ENCODE data around the gene KCNT1. TPM values are rescaled to one million over a fixed set of nuclear protein-coding genes. Genes with fewer than 3 reads are reported as not detected.

KCNT1 gene
- total and polyA plus RNA-seq, 2 experiments from 2014 or later = 0.27 TPM; not detected in 1

DNA sequence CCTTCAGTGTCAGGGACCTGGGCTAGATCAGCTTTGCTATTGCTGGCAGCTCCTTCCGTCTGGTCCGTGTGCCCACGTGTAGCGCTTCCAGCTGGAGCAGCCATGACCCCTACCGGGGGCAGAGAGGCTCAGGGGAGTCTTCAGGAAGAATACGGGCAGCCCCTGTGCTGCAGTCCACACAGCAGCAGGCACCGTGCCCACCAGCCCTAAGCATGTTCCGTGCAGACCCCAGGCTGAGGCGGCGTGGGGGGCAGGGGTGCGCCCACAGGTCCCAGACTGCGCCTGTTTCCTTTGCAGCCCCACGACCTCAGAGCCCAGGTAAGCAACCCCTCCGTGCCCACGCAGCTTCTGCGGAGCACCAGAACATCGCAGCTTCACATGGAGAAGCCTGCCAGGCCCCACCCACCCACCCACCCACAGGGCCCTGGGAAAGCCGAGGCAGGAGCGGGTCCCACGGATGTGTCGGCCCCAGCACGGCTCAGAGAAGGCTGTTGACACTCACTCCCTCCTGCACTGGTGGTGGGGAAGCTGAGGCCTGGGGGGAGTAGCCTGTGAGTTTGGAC is 83.1 kb downstream of the KCNT1 start:
- 93% methylated on average over 20 of the region's 22 CpGs for WGBS (ENCODE audit: low lambda C conversion rate, missing lambda C conversion rate)
- H4K20me1 ChIP-seq (ENCODE audit: insufficient read depth, poor library complexity, severe bottlenecking) = no peaks in the 10 kb centered on the region

DNA sequence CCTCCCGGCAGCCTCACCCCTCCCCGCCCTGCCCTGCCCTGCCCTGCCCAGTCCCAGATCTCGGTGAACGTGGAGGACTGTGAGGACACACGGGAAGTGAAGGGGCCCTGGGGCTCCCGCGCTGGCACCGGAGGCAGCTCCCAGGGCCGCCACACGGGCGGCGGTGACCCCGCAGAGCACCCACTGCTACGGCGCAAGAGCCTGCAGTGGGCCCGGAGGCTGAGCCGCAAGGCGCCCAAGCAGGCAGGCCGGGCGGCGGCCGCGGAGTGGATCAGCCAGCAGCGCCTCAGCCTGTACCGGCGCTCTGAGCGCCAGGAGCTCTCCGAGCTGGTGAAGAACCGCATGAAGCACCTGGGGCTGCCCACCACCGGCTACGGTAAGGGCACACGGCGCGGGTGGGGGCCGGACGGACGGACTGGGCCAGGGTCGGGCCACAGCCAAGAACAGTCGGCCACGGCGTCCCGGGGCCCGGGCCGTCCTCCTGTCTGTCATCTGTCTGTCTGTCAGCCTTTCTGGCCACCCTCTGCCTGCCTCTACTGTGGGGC is 84.2 kb downstream of the KCNT1 start:
- H3K27me3 ChIP-seq = no peaks in the 10 kb centered on the region
- no peaks in the 10 kb centered on the region for H3K4me1 ChIP-seq (ENCODE audit: insufficient read depth)
- H3K4me3 ChIP-seq = no peak overlapping the region
- H3K36me3 ChIP-seq (replicated peaks; ENCODE audit: insufficient read depth, low read depth) = no peaks in the 10 kb centered on the region
- H3K27ac ChIP-seq = no peak overlapping the region
- WGBS (ENCODE audit: low lambda C conversion rate, missing lambda C conversion rate) = 96% methylated on average over 37 of the region's 44 CpGs
- H2AFZ ChIP-seq = no peak overlapping the region
- no peaks in the 10 kb centered on the region for H4K20me1 ChIP-seq (ENCODE audit: insufficient read depth, poor library complexity, severe bottlenecking)
- TF ChIP-seq EZH2phosphoT487 (IDR thresholded peaks at IDR 0.05; ENCODE audit: low read depth, severe bottlenecking, unreplicated experiment) (no peak), EZH2 (IDR thresholded peaks at IDR 0.05; ENCODE audit: borderline replicate concordance) (no peak)
- TF ChIP-seq, protein P1, sequence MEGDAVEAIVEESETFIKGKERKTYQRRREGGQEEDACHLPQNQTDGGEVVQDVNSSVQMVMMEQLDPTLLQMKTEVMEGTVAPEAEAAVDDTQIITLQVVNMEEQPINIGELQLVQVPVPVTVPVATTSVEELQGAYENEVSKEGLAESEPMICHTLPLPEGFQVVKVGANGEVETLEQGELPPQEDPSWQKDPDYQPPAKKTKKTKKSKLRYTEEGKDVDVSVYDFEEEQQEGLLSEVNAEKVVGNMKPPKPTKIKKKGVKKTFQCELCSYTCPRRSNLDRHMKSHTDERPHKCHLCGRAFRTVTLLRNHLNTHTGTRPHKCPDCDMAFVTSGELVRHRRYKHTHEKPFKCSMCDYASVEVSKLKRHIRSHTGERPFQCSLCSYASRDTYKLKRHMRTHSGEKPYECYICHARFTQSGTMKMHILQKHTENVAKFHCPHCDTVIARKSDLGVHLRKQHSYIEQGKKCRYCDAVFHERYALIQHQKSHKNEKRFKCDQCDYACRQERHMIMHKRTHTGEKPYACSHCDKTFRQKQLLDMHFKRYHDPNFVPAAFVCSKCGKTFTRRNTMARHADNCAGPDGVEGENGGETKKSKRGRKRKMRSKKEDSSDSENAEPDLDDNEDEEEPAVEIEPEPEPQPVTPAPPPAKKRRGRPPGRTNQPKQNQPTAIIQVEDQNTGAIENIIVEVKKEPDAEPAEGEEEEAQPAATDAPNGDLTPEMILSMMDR (IDR thresholded peaks at IDR 0.05; ENCODE audit: poor library complexity) = no peak
- no peaks in the 10 kb centered on the region for H3K9me2 ChIP-seq (replicated peaks; ENCODE audit: insufficient read depth)
- DNase-seq (ENCODE audit: low spot score) = no peak
- no peaks in the 10 kb centered on the region for H3K79me2 ChIP-seq
- H3K4me2 ChIP-seq = no peak overlapping the region
- no peaks in the 10 kb centered on the region for H3K9me3 ChIP-seq (ENCODE audit: low read depth)

More for the DNA sequence above, 83.1 kb downstream of the KCNT1 start:
- Histone ChIP-seq H3K9me2 (replicated peaks; ENCODE audit: insufficient read depth) (no peaks in the 10 kb centered on the region), H3K9me3 (ENCODE audit: low read depth) (no peaks in the 10 kb centered on the region), H2AFZ (no peak overlapping the region), H3K4me2 (no peak overlapping the region), H3K27me3 (no peaks in the 10 kb centered on the region), H3K4me3 (no peak overlapping the region), H3K36me3 (replicated peaks; ENCODE audit: insufficient read depth, low read depth) (no peaks in the 10 kb centered on the region), H3K79me2 (no peaks in the 10 kb centered on the region), H3K27ac (no peak overlapping the region), H3K4me1 (ENCODE audit: insufficient read depth) (no peaks in the 10 kb centered on the region)
- TF ChIP-seq EZH2phosphoT487 (IDR thresholded peaks at IDR 0.05; ENCODE audit: low read depth, severe bottlenecking, unreplicated experiment) (no peak), EZH2 (IDR thresholded peaks at IDR 0.05; ENCODE audit: borderline replicate concordance) (no peak)
- TF ChIP-seq, protein P1 (IDR thresholded peaks at IDR 0.05; ENCODE audit: poor library complexity) = no peak
- no peak for DNase-seq (ENCODE audit: low spot score)

DNA sequence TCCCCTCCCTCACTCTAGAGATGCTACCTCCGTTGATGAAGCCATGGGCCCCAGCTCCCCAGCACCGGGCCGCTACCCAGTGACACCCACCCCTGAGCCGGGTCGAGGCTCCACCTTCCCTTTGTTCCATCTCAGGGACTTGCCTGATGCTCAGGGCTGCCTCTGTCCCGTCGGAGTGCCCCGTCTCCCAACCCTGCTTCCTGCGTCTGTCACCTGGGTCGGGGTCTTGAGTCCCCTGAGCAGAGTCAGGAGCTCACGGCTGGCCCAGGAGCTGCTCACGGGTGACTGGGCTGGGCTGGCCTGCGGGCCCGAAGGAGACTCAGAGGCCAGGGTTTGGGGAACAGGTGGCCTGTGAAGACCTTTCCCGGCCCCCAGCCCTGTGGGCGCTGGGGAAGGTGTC is 85.3 kb downstream of the KCNT1 start:
- Histone ChIP-seq H3K27me3 (no peaks in the 10 kb centered on the region), H3K9me3 (ENCODE audit: low read depth) (no peaks in the 10 kb centered on the region), H3K4me2 (no peak overlapping the region), H3K27ac (no peak overlapping the region), H3K36me3 (replicated peaks; ENCODE audit: insufficient read depth, low read depth) (no peaks in the 10 kb centered on the region), H2AFZ (no peak overlapping the region), H3K79me2 (no peaks in the 10 kb centered on the region), H4K20me1 (ENCODE audit: insufficient read depth, poor library complexity, severe bottlenecking) (no peaks in the 10 kb centered on the region), H3K4me3 (no peak overlapping the region), H3K4me1 (ENCODE audit: insufficient read depth) (no peaks in the 10 kb centered on the region), H3K9me2 (replicated peaks; ENCODE audit: insufficient read depth) (no peaks in the 10 kb centered on the region)
- no peak for DNase-seq (ENCODE audit: low spot score)
- WGBS (ENCODE audit: low lambda C conversion rate, missing lambda C conversion rate) = 92% methylated on average over 12 of the region's 16 CpGs
- TF ChIP-seq EZH2phosphoT487 (IDR thresholded peaks at IDR 0.05; ENCODE audit: low read depth, severe bottlenecking, unreplicated experiment) = no peak

DNA sequence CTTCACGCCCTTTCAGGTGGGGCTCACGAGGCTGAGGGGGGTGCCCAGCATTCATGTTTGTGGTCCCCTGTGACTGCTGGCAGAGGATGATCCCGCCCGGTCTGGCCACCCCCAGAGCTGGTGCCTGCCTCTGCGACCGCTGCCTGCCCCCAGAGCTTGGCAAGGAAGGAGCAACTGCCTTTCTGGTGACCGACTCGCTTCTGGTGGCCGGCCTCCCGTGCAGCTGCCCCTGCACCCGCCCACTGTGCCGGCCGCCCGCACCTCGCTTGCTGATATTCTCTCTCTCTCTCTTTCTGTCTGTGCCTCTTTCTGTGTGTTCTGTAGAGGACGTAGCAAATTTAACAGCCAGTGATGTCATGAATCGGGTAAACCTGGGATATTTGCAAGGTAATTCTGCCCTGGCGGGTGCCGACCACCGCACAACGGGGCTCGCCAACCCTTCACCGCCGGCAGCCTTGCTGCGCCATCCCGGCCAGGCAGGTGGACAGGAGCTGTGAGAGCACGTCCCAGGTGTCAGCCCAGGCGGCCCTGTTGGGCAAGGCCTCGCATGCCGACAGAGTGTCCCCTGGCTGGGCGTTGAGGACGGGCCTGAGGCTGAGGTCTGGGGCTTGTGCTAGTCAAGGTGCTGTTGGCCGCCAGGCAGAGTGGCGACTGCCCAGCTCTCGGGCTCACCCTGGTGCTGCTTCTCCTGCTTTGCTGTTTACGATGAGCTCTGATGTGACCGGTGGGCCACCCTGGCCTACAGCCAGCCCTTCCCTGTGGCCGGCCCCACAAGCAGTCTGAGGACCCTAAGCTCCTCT is 86.0 kb downstream of the KCNT1 start:
- Histone ChIP-seq H3K79me2 (no peaks in the 10 kb centered on the region), H3K27me3 (no peaks in the 10 kb centered on the region), H4K20me1 (ENCODE audit: insufficient read depth, poor library complexity, severe bottlenecking) (no peaks in the 10 kb centered on the region), H3K9me3 (ENCODE audit: low read depth) (no peaks in the 10 kb centered on the region), H3K9me2 (replicated peaks; ENCODE audit: insufficient read depth) (no peaks in the 10 kb centered on the region), H3K27ac (no peak overlapping the region), H3K4me2 (no peak overlapping the region), H2AFZ (no peak overlapping the region), H3K4me1 (ENCODE audit: insufficient read depth) (no peaks in the 10 kb centered on the region), H3K36me3 (replicated peaks; ENCODE audit: insufficient read depth, low read depth) (no peaks in the 10 kb centered on the region), H3K4me3 (no peak overlapping the region)
- WGBS (ENCODE audit: low lambda C conversion rate, missing lambda C conversion rate) = 94% methylated on average over 35 of the region's 38 CpGs
- TF ChIP-seq EZH2phosphoT487 (IDR thresholded peaks at IDR 0.05; ENCODE audit: low read depth, severe bottlenecking, unreplicated experiment) (no peak), EZH2 (IDR thresholded peaks at IDR 0.05; ENCODE audit: borderline replicate concordance) (no peak)
- TF ChIP-seq, protein P1 (IDR thresholded peaks at IDR 0.05; ENCODE audit: poor library complexity) = no peak
- no peak for DNase-seq (ENCODE audit: low spot score)

All from hepatocyte (in vitro differentiated cells).